Right lobe of liver (tissue), 6 donors: Measurements from ENCODE around the gene PRSS12. TPM values are rescaled to one million over a fixed set of nuclear protein-coding genes. Genes with fewer than 3 reads are reported as not detected.
"Not testable (repeated sequence)": the region's sequence is repeated elsewhere in the genome, so short reads cannot be mapped to it uniquely, and the experiment has no call there.

Experiments used
- ATAC-seq, 4 donors: fragments of 200-7000 bp; cut with Tn5 transposase; one replicate each; pipeline ENCODE4 v1.9.1; 2020; ENCODE audit warnings: mild to moderate bottlenecking in 4 of 4, moderate library complexity in 4 of 4
- DNase-seq, 3 donors: peaks; one replicate each; pipeline ENCODE4 v3.0.0-alpha.2; 2020
- H3K27ac ChIP-seq, 3 donors: fragments of 200-600 bp; one replicate each; pipeline ENCODE4 v1.8.0; 2022
- H3K27me3 ChIP-seq, 2 donors: fragments of 200-600 bp; one replicate each; pipeline ENCODE4 v1.8.0; 2022
- H3K36me3 ChIP-seq, 4 donors: fragments of 200-600 bp; sonication (generic) in 1 of 4; one replicate each; pipeline versions ENCODE4 v1.5.1 to v1.8.0; 2017 to 2022; ENCODE audit warnings: control low read depth in 1 of 4
- H3K4me1 ChIP-seq, 4 donors: fragments of 200-600 bp; sonication (generic) in 1 of 4; one replicate each; pipeline versions ENCODE4 v1.5.1 to v1.8.0; 2017 to 2022; ENCODE audit warnings: control low read depth in 1 of 4
- H3K4me3 ChIP-seq, 3 donors: fragments of 200-600 bp; one replicate each; pipeline ENCODE4 v1.8.0; 2022
- H3K9me3 ChIP-seq, 4 donors: fragments of 200-600 bp; sonication (generic) in 1 of 4; one replicate each; pipeline versions ENCODE4 v1.5.1 to v1.8.0; 2017 to 2022; ENCODE audit warnings: control low read depth in 1 of 4
- POLR2A ChIP-seq: fragments of 450-650 bp; IDR thresholded peaks from one replicate; pipeline ENCODE4 v1.6.1; 2017; ENCODE audit warnings: antibody characterized with exemption, mild to moderate bottlenecking
- WGBS: methylation state at CpG from one replicate; pipeline ENCODE4 v1.1.6; 2018; ENCODE audit warnings: low coverage, low lambda C conversion rate; ENCODE audit not compliant: insufficient coverage; ENCODE audit errors: missing lambda C conversion rate; 5-methylcytosine and 5-hydroxymethylcytosine counted together
- intact Hi-C, 2 donors: fragments of 100-400 bp; cut with DNase I; formaldehyde crosslinking; loops; one replicate each; pipeline versions ENCODE4 v1.11.2 to v1.14.1; 2022
- total RNA-seq, 6 experiments: library from RNA; depleted of rRNA in 2 of 6; stranded (reverse); fragments of >200 nt in 2 of 6; fragmentation: NEBNext Ultra II Directional in 3 of 6; extraction: Animal tissue kit (Norgen Biotek cat#: 25700) in 3 of 6; gene quantifications; one replicate each; pipeline versions ENCODE4 v1.1.0 to v1.2.4, GENCODE V29; 2016 to 2023
- TF ChIP-seq, protein P1 (sequence below), 4 donors: fragments of 200-600 bp in 3 of 4; fragments of 450-650 bp in 1 of 4; IDR thresholded peaks; one replicate each; pipeline versions ENCODE4 v1.5.1 to v1.8.0; 2016 to 2022; ENCODE audit warnings: antibody characterized with exemption in 4 of 4, mild to moderate bottlenecking in 2 of 4
- donor health status: DM: no; HTN: yes; CAD: no.
- donor health status: DM: no; HTN: no; CAD: no.
- donor health status: DM: no; HTN: no; CAD: no.
- donor health status: DM: no; HTN: yes; CAD: no.
- donor health status: DM: no; HTN: yes; CAD: no.

Gene PRSS12
- total RNA-seq, 6 experiments from 2014 or later = 0.12 to 1.4 (median 0.74) TPM

DNA sequence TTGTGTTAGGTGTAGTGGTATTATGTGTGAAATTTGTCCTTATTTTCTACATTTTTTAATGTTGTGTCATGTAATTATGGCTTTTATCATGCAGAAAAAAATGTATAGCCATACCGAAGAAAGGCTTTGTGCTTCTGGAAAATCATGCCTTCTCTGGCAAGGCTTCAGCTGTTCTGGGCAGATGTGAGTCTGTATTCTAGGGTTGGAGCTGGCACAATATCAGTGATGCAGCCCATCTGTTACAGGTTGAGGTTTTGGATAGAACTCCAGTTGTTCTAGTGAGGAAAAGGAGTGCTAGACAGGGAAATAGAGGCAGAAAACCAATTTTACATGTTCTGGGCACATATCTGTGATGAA, 44.8 kb upstream of the PRSS12 start:
- Histone ChIP-seq H3K4me3 (no peak overlapping the region), H3K4me1 (no peaks in the 10 kb centered on the region), H3K27ac (no peak overlapping the region), H3K27me3 (no peaks in the 10 kb centered on the region), H3K36me3 (no peaks in the 10 kb centered on the region), H3K9me3 (no peaks in the 10 kb centered on the region)
- TF ChIP-seq POLR2A = no peak
- WGBS = 85% methylated on average over 1 of the region's 1 CpG
- DNase-seq = no peak
- intact Hi-C loops = no loop called here
- no peak for ATAC-seq

DNA sequence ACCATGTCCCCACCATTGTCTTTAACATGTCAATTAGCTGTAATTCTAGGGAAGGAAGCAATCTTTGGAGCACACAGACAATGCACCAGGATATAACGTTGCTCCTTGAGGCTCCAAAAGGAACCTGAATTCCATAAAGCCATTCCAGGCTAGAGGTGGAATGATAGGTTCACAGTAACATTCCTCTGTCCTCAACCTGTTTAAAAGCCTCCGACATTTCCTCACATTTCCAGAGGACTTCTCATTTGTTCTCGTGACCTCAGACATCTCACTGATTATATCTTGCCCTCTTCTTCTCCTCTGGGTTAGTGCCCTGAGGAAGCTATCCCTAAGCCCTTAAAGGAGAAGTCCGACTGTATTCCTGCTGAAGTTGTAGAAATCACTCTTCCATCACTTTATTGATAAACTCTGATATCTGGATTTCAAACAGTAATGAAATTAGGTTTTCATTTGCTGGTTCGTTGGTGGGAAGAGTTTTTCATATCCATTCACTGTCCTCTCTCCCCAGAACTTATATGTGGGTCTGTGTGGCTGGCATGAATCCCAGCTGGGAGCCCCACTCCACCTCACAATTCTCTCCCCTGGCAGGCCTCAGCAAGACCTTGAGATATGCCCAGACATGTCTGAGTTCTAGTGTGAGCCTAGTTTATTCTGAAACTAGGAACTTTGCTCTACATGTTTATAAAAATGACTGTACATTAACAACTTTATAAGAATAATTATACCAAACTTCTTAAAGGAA, 44.2 kb upstream of the PRSS12 start:
- Histone ChIP-seq H3K4me3 (no peak overlapping the region), H3K9me3 (no peaks in the 10 kb centered on the region), H3K27ac (no peak overlapping the region), H3K4me1 (no peaks in the 10 kb centered on the region), H3K27me3 (no peaks in the 10 kb centered on the region), H3K36me3 (no peaks in the 10 kb centered on the region)
- DNase-seq (no peak), ATAC-seq (no peak)
- WGBS = 45% methylated on average over 5 of the region's 5 CpGs
- no peak for TF ChIP-seq POLR2A
- TF ChIP-seq, protein P1, sequence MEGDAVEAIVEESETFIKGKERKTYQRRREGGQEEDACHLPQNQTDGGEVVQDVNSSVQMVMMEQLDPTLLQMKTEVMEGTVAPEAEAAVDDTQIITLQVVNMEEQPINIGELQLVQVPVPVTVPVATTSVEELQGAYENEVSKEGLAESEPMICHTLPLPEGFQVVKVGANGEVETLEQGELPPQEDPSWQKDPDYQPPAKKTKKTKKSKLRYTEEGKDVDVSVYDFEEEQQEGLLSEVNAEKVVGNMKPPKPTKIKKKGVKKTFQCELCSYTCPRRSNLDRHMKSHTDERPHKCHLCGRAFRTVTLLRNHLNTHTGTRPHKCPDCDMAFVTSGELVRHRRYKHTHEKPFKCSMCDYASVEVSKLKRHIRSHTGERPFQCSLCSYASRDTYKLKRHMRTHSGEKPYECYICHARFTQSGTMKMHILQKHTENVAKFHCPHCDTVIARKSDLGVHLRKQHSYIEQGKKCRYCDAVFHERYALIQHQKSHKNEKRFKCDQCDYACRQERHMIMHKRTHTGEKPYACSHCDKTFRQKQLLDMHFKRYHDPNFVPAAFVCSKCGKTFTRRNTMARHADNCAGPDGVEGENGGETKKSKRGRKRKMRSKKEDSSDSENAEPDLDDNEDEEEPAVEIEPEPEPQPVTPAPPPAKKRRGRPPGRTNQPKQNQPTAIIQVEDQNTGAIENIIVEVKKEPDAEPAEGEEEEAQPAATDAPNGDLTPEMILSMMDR (IDR thresholded peaks at IDR 0.05) = no peak
- intact Hi-C loops = no loop called here

DNA sequence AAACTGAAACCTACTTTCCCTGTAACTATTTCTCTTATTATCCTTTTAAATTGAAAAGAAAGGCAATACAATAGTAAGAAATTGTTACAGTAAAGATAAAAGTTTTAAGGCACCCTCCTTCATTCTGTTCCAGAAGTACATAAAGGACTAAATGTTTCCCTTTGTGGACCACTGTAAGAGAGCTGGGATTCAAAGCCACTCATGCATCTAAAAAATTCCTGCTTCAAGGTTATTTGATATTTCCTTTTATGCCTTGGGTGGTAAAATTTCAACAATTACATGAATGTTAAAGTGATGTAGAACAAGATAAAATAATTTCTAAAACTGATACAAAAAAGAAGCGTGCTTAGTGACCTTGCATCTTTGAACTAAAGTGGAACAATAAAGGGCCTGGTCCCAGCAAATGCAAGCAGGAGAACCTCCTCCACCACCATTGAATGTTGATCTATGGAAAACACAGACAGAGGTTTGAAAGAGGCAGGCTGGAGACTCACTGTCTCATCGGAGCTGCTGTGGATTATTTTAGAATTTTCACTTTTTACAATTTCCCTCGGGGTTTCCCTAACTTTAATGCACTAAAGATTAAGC, 42.3 kb upstream of the PRSS12 start:
- DNase-seq (no peak), ATAC-seq (no peak)
- H3K4me1 ChIP-seq = no peaks in the 10 kb centered on the region
- H3K27ac ChIP-seq = no peak overlapping the region
- no peak overlapping the region for H3K4me3 ChIP-seq
- H3K27me3 ChIP-seq = peaks cover 0 to 5% of the 10 kb centered on the region in 2 donors
- 69% methylated on average over 3 of the region's 3 CpGs for WGBS
- intact Hi-C loops = no loop called here
- no peaks in the 10 kb centered on the region for H3K36me3 ChIP-seq
- TF ChIP-seq, protein P1 (IDR thresholded peaks at IDR 0.05) = no peak
- TF ChIP-seq POLR2A = no peak
- H3K9me3 ChIP-seq = no peaks in the 10 kb centered on the region

DNA sequence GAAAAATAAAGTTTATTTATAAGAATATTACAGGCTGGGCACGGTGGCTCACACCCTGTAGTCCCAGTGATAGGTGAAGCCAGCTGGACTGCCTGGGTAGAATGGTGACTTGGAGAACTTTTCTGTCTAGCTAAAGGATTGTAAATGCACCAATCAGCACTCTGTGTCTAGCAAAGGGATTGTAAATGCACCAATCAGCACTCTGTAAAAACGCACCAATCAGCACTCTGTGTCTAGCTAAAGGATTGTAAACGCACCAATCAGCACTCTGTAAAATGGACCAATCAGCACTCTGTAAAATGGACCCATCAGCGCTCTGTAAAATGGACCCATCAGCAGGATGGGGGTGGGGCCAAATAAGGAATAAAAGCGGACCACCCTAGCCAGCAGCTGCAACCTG, 39.7 kb upstream of the PRSS12 start:
- 84% methylated on average over 5 of the region's 5 CpGs for WGBS
- intact Hi-C loops, H3K4me1 ChIP-seq, H3K9me3 ChIP-seq, ATAC-seq, DNase-seq, H3K27me3 ChIP-seq, H3K4me3 ChIP-seq, H3K36me3 ChIP-seq, H3K27ac ChIP-seq: not testable (repeated sequence)

DNA sequence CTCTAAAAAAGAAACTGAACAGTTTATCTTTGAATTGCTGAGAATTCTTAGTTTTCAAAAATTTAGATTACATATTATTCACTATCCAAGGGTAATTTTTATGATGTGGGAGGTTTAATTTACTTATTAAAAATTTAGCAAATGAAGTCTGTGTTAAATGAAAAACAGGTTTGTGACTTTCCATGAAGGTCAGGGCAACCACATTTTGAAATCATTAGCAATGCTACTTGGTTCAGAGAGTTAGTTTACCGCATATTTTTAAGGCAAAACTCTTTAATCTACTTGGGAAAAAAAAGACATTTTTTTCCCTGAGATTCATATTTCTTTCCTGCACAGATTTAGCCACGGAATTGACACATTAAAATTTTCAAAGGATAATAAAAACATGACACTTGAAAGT, 37.3 kb upstream of the PRSS12 start:
- TF ChIP-seq, protein P1 (IDR thresholded peaks at IDR 0.05) = no peak
- no peak for TF ChIP-seq POLR2A
- Histone ChIP-seq H3K4me3 (no peak overlapping the region), H3K4me1 (no peaks in the 10 kb centered on the region), H3K27ac (no peak overlapping the region), H3K36me3 (no peaks in the 10 kb centered on the region), H3K9me3 (no peaks in the 10 kb centered on the region), H3K27me3 (peaks cover 0 to 5% of the 10 kb centered on the region in 2 donors)
- ATAC-seq = no peak
- intact Hi-C loops = no loop called here
- WGBS = 68% methylated on average over 2 of the region's 2 CpGs
- no peak for DNase-seq
